HG02852 (cell line): ENCODE results near the gene MAP4K4.

ENCODE experiments used
- ATAC-seq: cut with Tn5 transposase; IDR thresholded peaks from one replicate; pipeline ENCODE4 v1.9.1; 2021; ENCODE audit warnings: mild to moderate bottlenecking, moderate library complexity; ENCODE audit not compliant: unreplicated experiment

Gene MAP4K4

DNA sequence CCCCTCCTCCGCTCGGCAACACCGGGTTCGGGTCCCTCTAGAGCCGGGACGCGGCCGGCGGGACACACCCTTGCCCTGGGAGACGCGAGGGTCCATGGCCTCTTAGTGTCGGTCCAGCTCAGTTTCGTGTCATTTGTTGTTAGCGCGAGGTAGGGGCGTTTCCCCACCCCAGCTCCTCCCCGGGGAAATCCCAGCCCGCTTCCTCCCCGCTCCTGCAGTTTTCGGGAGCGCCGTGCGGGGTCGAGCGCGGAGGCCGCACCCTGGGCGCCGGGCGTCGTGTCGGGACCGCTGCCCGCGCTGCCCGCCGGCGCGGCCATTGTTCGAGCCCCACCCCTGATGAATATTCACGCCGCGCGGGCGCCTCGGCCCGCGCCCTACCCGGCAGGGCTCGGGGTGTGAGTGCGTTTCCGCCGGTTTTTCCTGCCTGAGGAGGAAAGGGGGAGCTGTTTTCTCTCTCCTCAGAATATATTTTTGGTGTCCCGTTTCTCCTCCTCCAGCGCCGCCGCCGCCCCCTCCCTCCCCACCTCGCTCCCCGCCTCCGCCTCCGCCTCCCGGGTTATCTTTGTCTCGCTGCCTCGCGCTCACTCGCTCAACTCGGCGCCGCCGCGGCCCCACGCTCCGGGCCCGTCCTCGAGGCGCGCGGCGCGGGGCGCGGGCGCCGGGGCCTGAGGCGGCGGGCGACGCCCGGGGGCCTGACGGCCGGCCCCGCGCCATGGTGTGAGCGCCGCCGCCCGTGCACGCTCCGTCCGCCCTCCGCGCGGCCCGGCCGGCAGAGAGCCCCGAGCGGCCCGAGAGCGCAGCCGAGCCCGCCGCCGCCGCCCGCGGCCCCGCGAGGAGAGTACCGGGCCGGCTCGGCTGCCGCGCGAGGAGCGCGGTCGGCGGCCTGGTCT, at the start of gene MAP4K4:
MAP4K4 (plus strand) TSS at position 584 of the 890 bp plus-strand sequence. CDS start 374 bp downstream, outside the sequence.
- ATAC-seq: peak; percentile 54

DNA sequence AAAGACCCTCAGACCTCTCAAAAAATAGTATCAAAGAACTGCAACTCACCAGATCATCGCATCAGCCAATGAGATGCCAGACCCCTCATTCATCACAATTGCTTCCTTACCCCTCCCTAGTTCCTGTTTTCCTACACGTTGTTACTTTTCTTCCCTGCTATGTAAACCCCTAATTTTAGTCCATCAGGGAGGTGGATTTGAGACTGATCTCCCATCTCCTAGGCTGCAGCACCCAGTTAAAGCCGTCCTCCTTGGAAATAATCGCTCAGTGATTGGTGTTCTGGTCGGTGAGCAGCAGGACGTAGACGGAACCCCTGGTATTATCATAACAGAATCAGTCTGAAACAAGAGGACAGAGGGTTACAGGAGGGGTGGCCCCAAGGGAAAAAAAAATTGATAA, 44.0 kb upstream of the MAP4K4 start:
- ATAC-seq: no peak

DNA sequence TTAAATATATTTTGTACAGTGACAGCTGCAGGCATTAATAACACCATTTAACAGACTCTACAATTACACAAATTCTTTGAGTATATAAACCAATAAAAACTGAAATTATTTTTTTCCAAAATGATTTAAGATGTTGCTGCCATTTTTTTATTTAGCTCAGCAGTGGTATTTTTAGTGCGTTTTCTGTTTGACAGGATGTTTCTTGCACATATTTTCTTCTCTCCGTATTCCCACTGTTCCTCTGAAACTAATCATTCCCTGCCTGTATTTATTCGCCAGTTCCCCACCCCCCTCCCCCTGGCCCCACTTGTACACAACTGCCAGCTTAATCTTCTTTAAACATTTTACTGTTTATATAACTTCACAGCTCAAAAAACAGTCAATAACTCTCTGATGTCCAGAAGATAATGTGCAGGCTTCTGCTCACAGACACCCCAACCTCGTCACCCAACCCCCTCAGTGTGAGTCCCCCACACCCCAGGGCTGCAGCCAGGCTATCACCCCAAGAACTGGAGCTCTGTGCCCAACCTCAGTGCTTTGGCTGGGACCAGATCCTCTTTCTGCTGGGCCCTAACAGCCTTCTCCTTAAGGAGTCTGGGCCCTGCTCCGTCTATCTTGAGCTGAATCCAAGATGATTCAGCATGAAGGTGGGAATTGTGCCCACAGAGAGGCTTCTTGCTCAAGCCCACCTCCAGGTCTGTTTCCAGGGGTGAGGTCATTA, 41.6 kb upstream of the MAP4K4 start:
- no peak for ATAC-seq

DNA sequence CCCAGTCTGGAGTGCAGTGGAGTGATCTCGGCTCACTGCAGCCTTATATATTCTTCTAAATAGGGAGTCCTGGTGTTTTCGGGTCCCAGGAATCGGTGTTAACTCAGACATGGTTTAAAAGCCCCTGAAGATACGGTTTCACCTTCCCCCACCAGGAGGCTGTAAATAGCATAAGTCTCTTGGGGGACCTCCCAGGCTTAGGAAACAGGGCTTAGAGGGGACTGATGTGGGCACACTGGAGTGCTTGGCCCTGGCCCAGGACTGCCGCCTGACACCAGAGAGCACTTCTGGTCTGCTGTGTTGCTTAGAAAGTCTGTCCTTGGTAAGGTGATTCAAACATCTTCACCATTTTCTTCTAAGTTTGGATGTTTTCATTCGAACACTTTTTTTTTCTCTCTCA, 39.7 kb upstream of the MAP4K4 start:
- no peak for ATAC-seq

DNA sequence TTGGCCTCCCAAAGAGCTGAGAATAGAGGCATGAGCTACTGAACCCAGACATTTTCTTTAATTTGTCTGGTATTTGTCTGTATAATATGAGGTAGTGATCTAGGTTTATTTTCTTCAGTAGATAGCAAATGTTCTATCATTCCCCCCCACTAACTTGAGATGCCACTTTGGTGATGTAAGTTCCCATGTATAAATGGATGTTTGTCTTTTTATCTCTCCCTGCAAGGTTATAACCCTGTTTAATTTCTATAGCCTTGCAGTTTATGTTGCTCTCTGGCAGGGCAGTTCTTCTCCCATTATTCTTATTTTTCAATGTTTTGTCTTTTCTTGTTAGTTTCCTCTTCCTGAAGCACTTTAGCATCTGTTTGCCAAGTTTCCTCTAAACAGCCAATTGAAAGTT, 39.1 kb upstream of the MAP4K4 start:
- no peak for ATAC-seq

DNA sequence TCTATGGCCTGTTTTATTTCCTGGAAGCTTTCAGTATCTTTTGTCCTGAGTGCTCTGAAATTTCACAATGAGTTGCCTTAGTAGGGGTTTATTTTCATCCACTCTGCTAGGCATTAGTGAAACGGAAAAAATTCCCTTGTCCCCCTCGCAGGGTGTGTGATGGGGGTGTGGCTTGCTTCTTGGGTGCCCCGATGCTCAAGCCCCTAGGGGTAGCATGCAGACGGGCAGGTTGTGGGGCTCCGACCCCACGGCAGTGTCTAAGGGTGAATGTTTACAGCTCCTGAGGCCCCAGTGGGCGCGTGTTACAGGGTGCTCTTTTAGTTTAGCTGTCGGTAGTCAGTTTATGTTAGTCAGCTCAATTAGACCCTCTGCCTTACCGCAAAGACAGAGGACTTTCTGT, 32.2 kb upstream of the MAP4K4 start:
- no peak for ATAC-seq

DNA sequence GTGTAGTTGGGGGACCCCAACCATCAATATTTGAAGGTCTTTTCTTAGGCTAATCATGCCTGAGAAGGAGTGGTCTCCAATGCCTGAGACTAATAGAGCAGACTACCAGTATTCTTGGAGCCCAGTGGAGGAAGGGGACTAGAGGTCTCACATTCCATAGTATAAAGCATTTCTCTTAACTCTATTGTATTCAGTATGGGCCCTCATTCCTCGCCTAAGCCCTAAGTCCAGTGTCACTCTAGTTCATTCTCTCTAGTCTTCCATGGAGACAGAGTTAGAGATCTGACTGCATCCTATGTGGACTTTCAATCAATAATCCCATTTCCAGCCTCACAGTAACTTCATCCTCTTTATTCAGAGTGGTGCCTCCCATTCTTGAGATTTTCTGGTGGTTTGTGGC, 29.7 kb upstream of the MAP4K4 start:
- no peak for ATAC-seq

DNA sequence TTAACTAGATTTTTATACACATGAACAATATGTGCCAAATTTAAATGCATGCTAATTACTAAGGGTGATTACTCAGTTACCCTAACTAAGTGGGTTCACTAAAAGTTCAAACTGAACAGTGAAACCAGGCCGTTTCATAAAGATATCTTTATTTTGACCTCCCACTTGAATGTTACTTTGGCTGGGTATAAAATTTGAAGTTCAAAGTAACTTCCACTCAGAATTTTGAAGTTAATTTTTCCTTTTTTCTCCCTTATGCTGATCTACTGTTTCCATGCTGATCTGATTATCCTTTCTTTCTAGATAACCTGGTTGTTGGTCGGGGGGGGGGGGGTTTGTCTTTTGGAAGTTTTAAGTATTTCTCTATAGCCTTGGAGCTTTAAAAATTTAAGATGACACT, 25.5 kb upstream of the MAP4K4 start:
- ATAC-seq: no peak

DNA sequence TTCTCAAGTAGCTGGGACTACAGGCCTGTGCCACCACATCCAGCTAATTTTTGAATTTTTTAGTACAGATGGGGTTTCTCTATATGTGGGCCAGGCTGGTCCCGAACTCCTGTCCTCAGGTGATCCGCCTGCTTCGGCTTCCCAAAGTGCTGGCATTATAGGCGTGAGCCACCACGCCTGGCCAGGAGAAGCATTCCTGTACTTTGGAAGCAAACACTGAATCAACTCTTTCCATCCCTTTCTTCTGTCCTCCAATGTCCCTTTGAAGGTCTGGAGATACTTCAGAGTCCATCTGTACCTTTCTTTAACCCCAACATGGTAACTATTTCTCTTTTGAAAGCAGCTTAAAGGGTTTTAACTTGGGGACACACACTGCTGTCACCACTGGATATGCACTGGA, 23.6 kb upstream of the MAP4K4 start:
- ATAC-seq: no peak

DNA sequence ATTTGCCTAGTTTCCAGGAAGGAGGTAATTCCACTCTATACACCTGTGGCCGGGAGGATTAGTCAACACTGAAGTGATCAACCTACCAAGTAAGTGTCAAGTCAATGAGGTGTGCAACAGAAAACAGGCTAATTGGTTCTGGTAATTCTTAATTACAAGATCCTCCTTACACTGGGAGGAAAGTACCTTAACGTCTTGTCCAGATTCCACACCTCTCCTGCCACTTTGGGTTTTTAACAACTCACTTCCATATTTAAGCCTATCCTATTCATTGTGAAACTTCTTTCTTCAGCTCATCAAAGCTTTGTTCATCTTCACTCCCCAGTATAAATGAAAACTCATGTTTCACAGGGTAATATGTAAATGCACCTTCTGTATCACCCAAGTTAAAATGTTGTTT, 22.0 kb upstream of the MAP4K4 start:
- no peak for ATAC-seq

DNA sequence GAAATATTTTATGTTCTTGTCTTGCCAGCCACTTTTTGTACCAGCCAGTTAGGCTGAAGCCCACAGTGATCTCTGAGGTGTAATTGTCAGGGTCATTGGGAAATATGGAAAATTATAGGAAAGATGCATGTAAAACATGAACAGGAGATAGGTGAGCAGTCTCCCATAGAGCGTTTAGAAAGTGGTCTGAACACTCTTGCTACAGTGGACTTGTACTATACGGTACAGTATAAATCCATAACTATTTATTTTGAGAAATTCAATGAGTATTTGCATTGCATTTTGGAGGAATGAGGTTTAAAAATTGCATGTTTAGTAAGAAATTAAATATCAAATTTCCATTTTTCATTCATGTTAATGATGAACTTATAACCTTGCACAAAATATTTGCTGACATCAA, 20.8 kb upstream of the MAP4K4 start:
- ATAC-seq: no peak

DNA sequence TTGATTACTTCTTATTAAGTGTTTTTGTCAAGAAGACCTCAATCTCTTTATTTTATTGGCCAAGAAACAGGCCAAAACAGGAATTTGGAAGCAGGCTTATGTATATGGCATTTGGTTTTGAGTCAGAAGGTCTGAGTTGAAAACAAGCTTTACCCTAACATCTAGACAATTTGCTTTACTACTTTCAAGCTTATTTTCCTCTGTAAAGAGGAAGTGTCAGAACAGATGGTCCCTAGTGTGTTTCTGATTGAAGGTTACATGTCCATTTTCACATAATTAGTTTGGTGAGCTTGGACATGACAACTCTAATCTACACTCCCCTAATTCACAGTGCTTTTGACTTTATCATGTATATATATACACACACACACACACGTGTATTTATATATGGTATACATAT, 19.8 kb upstream of the MAP4K4 start:
- no peak for ATAC-seq

DNA sequence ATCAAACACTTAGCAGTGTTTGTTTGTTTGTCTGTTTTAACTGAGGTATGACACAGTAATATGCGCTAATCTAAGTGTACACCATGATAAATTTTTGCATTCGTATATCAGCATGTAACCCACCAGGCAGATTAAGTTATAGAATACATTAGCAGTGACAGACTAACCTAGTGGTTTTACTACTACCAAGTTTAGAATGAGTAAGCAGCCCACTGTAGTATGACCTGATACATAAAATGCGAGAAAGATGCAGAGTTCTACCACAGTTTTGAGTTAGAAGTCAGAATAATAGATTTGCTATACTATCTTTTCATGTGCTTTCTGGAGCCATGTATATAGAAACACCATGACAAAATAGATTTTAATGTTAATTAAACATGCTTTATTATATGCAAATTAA, 19.1 kb upstream of the MAP4K4 start:
- no peak for ATAC-seq

DNA sequence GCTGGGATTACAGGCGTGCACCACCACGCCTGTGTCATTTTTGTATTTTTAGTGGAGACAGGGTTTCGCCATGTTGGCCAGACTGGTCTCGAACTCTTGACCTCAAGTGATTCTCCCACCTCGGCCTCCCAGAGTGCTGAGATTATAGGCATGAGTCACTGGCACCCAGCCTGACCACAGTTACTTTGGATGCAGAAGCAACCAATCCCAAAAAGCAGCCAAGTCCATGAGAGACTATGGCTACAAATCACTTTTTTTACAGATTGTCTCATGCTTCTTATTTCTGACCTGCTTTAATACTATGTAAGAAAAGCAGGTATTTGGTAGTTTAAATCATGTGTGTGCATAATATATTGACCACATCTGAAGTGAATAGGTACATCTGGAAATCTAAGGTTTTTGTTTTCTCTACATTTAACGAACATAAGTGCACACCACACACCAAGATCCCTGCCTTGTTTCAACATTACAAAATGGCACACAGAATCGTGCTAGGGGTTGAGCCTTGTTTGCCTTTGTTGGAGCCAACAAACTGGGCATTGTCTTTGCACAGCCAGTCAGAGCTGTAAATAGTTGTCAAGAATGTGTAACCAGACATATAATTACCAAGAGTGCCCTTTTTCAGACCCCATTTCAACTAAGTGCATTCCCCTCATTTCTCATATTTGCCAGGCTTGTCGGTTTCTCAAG, 18.3 kb upstream of the MAP4K4 start:
- ATAC-seq: no peak

DNA sequence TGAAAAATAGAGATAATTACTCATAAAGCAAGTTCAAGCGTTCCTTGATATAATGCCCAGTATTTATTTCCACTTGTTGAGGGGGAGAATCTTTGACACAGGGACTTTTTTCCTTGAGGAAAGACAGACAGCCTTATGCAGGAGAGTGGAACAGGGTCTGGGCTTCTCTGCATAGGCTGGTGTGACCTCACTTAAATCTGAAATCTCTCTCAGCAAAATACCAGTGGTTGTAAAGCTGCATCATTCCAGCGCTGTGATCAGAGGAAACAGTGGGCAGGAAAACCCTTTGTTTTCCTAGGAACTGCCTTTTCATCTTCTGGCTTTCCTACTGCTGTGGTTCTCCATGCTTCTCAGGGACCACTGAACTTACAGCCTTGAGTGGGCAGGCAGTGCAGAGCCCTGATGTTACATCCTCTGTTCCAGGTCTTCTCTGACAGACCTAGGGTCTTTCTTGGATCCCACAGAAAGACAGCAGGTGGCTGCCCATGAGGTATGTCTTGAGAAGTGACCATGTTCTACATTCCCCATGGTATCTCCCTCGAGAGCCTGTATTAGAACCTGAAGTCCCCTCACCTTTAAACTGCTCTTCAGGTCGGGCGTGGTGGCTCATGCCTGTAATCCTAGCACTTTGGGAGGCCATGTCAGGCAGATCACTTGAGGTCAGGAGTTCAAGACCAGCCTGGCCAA, 17.6 kb upstream of the MAP4K4 start:
- no peak for ATAC-seq

DNA sequence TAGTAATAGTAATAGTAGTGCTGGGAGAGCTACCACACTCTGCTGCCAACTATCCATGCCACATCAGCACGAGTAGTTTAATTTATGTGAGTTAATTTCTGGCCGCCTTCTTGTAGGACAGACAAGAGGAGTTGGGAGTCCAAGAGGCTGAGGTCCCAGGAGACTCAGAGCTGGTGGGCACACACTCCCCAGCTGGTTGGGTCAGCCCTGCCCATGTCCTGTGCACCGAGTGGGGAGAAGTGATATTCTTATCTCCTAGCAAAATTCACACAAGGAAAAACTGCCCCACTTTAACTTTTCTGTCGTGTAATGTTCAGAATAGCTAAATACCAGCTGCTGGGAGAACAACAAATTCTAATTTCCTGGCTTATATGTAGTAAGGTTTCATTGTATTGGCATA, 15.2 kb upstream of the MAP4K4 start:
- ATAC-seq: no peak

DNA sequence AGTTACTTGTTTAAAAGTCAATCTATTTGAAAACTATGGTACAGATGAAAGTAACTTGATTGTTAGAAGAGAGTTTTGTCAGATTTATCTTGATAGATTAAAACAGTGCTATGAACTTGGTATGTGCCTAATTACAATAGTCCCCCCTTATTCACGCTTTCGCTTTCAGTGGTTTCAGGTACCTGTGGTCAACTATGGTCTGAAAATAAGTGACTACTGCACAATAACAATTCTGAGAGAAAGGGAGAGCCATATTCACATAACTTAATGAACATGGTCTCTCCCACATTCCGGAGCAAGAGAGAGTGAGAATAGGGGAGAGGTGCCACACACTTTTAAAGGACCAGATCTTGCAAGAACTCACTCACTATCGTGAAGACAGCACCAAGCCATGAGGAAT, 13.2 kb upstream of the MAP4K4 start:
- ATAC-seq: no peak

DNA sequence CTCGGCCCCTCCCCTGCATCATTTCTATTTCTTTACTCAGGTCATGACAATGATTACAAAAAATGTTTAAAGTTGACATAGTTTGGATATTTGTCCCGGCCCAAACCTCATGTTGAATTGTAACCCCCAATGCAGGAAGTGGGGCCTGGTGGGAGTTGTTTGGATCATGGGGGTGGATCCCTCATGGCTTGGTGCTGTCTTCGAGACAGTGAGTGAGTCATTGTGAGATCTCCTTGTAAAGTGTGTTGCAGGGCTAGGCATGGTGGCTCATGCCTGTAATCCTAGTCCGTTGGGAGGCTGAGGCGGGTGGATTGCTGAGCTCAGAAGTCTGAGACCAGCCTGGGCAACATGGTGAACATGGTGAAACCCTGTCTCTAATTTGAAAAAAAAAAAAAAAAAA, 9.2 kb upstream of the MAP4K4 start:
- no peak for ATAC-seq

DNA sequence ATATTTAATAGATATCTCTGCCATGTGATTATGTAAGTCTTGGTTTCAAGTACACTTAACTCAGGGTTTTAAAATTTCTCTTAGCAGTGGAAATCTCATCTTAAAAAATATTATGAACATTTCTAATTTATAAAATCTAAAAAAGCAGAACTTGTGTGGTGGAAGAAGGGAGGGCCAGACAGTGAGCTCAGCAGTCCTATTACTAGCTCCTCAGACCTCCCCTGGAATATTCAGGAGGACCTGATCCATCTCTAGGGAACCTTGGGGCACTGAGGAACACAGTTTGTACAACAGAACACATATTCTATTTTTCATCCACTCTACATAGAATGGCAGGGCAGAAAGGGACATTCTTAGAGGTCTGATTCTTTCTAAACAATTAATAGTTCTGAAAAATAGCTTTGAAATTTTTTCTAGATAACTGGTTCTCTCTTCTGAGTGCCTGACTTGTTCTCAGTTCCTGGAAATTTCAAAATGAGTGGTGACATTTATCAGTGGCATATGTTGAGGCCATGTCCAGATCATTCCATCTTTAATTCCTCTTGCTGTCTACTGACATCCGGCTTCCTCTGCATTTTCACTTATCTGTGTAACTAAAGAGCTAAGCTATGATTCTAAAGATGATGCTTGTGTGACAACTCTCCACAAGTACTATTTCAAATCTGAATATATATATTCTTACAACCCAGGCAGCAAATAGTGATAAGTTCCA, 8.2 kb upstream of the MAP4K4 start:
- ATAC-seq: no peak

DNA sequence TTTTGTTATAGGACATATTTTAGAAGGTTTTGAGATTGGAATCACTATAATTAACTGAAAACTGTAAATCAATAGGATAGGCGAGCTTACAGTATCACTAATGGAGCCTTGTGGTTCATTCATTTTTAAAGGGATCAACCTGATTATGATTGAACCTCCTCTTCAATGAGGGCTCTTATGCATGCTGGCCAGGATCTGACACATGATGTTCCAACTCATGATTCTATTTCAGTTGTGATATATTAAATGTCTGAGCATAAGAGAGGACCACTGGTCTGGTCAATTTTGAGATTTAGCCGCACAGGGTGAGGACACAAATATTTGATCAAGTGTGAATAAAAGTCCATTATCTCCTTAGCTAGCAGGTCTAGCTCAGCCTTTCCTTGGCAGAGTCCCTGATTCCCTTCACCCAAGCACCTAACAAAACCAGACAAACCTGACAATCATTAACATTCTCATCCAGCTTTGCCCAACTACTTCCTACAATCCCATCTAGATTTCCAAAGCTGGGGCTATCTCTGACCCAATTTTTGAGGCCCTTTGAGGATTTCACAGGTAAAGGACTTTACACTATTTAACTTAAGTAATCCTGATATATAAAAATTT, 6.9 kb upstream of the MAP4K4 start:
- ATAC-seq: no peak
